HEK293T (cell line): ENCODE data around the gene ESR2.

Experiments
- BHLHE40 ChIP-seq: fragments of 450-650 bp; IDR thresholded peaks from 2 replicates; pipeline ENCODE4 v1.6.1; 2016; ENCODE audit warnings: mild to moderate bottlenecking, moderate library complexity, borderline replicate concordance
- CTBP1 ChIP-seq: fragments of 450-650 bp; IDR thresholded peaks from 2 replicates; pipeline ENCODE4 v1.6.1; 2016; ENCODE audit warnings: borderline replicate concordance
- ELF4 ChIP-seq: fragments of 450-650 bp; IDR thresholded peaks from 2 replicates; pipeline ENCODE4 v1.6.1; 2017; ENCODE audit warnings: antibody characterized with exemption
- FOXK2 ChIP-seq: fragments of 450-650 bp; IDR thresholded peaks from 2 replicates; pipeline ENCODE4 v1.6.1; 2016; ENCODE audit warnings: mild to moderate bottlenecking
- FOXM1 ChIP-seq: fragments of 450-650 bp; IDR thresholded peaks from 2 replicates; pipeline ENCODE4 v1.6.1; 2017; ENCODE audit warnings: mild to moderate bottlenecking, borderline replicate concordance
- LEF1 ChIP-seq: fragments of 450-650 bp; IDR thresholded peaks from 2 replicates; pipeline ENCODE4 v1.6.1; 2017; ENCODE audit warnings: mild to moderate bottlenecking, borderline replicate concordance
- NFRKB ChIP-seq: fragments of 450-650 bp; IDR thresholded peaks from 2 replicates; pipeline ENCODE4 v1.6.1; 2016; ENCODE audit warnings: mild to moderate bottlenecking, moderate library complexity
- PKNOX1 ChIP-seq: fragments of 450-650 bp; IDR thresholded peaks from 2 replicates; pipeline ENCODE4 v1.6.1; 2016
- SP1 ChIP-seq: fragments of 450-650 bp; IDR thresholded peaks from 2 replicates; pipeline ENCODE4 v1.6.1; 2017
- TARDBP ChIP-seq: fragments of 450-650 bp; IDR thresholded peaks from 2 replicates; pipeline ENCODE4 v1.6.1; 2016
- ZNF384 ChIP-seq: fragments of 450-650 bp; IDR thresholded peaks from 2 replicates; pipeline ENCODE4 v1.6.1; 2016

- TF ChIP-seq CTBP1: no peak
- no peak for TF ChIP-seq NFRKB
- TF ChIP-seq FOXK2: no peak
- no peak for TF ChIP-seq BHLHE40
- TF ChIP-seq ZNF384: no peak
- TF ChIP-seq TARDBP: no peak
- no peak for TF ChIP-seq LEF1
- no peak for TF ChIP-seq SP1
- TF ChIP-seq ELF4: no peak
- no peak for TF ChIP-seq FOXM1
- TF ChIP-seq PKNOX1: no peak
These were observed 201.2 kb downstream of the ESR2 start for GRCh38 chr14:64092940-64093339.
